GM23338 (cell line): ENCODE results near the gene MINPP1. TPM values are rescaled to one million over a fixed set of nuclear protein-coding genes. Genes with fewer than 3 reads are reported as not detected.
A peak's percentile ranks its signal among the peaks of the same experiment; 100 is the strongest.

Source experiments
- ATAC-seq: fragments of 200-7000 bp; cut with Tn5 transposase; 3 replicates; pipeline ENCODE4 v1.9.1; 2020
- DNase-seq: peaks from one replicate; pipeline ENCODE4 v3.0.0-alpha.2; 2015; ENCODE audit warnings: low spot score
- H2AFZ ChIP-seq: fragments of 200-600 bp; sonication (generic); 2 replicates; pipeline ENCODE4 v1.8.0; 2016; ENCODE audit warnings: antibody characterized with exemption, mild to moderate bottlenecking, moderate library complexity
- H3F3A ChIP-seq: fragments of 200-600 bp; sonication (generic); replicated peaks from 2 replicates; pipeline ENCODE4 v1.8.0; 2017; ENCODE audit warnings: antibody characterized with exemption, mixed run types, low read depth
- H3K27ac ChIP-seq: fragments of 200-600 bp; sonication (generic); 2 replicates; pipeline ENCODE4 v1.6.1; 2016; ENCODE audit warnings: low read depth
- H3K27me3 ChIP-seq: fragments of 200-600 bp; sonication (generic); 2 replicates; pipeline ENCODE4 v1.8.0; 2016; ENCODE audit warnings: mild to moderate bottlenecking, mixed run types, moderate library complexity; ENCODE audit not compliant: insufficient read depth
- H3K36me3 ChIP-seq: fragments of 200-600 bp; sonication (generic); 2 replicates; pipeline ENCODE4 v1.8.0; 2016; ENCODE audit warnings: mild to moderate bottlenecking; ENCODE audit not compliant: insufficient read depth
- H3K4me1 ChIP-seq: fragments of 200-600 bp; sonication (generic); 2 replicates; pipeline ENCODE4 v1.8.0; 2016; ENCODE audit warnings: mild to moderate bottlenecking, moderate library complexity; ENCODE audit not compliant: insufficient read depth
- H3K4me2 ChIP-seq: fragments of 200-600 bp; sonication (generic); 2 replicates; pipeline ENCODE4 v1.7.1; 2017; ENCODE audit warnings: mixed run types
- H3K4me3 ChIP-seq: fragments of 200-600 bp; sonication (generic); 2 replicates; pipeline ENCODE4 v1.6.1; 2016; ENCODE audit warnings: mixed run types
- H3K79me2 ChIP-seq: fragments of 200-600 bp; sonication (generic); replicated peaks from 2 replicates; pipeline ENCODE4 v1.8.0; 2017; ENCODE audit warnings: mild to moderate bottlenecking; ENCODE audit not compliant: insufficient read depth
- H3K9me2 ChIP-seq: fragments of 200-600 bp; sonication (generic); 2 replicates; pipeline ENCODE4 v1.8.0; 2017; ENCODE audit not compliant: insufficient read depth
- H4K20me1 ChIP-seq: fragments of 200-600 bp; sonication (generic); replicated peaks from 2 replicates; pipeline ENCODE4 v1.8.0; 2017; ENCODE audit warnings: mild to moderate bottlenecking; ENCODE audit not compliant: insufficient read depth
- H3K27ac Mint-ChIP-seq: 2 replicates; pipeline ENCODE4 v1.8.0; 2020; ENCODE audit warnings: inconsistent platforms, mild to moderate bottlenecking, moderate library complexity, mixed read lengths
- H3K27me3 Mint-ChIP-seq: 3 replicates; pipeline ENCODE4 v1.8.0; 2022; ENCODE audit warnings: low read depth, mild to moderate bottlenecking, moderate library complexity, mixed read lengths, inconsistent platforms; ENCODE audit not compliant: insufficient read depth, poor library complexity
- H3K36me3 Mint-ChIP-seq: 3 replicates; pipeline ENCODE4 v1.8.0; 2021; ENCODE audit warnings: low read depth, mild to moderate bottlenecking, inconsistent platforms, moderate library complexity, mixed read lengths
- H3K4me1 Mint-ChIP-seq: 3 replicates; pipeline ENCODE4 v1.8.0; 2020; ENCODE audit warnings: mild to moderate bottlenecking, inconsistent platforms, mixed read lengths
- H3K4me3 Mint-ChIP-seq: 3 replicates; pipeline ENCODE4 v1.8.0; 2021; ENCODE audit warnings: moderate library complexity, mild to moderate bottlenecking, inconsistent platforms, mixed read lengths
- H3K9me3 Mint-ChIP-seq: 3 replicates; pipeline ENCODE4 v1.8.0; 2020; ENCODE audit warnings: moderate library complexity, mild to moderate bottlenecking, inconsistent platforms, mixed read lengths
- CREB1 ChIP-seq: fragments of 250-450 bp; sonication (Bioruptor Pico); IDR thresholded peaks from 2 replicates; pipeline ENCODE4 v1.5.0; 2020; ENCODE audit warnings: low read depth, mild to moderate bottlenecking, moderate library complexity
- CTCF ChIP-seq, 2 experiments: fragments of 200-600 bp in 1 of 2; sonication (generic) in 1 of 2; conservative IDR thresholded peaks; 2 replicates each; pipeline versions ENCODE4 v1.5.1 to v1.6.1; 2016 to 2017; ENCODE audit warnings: antibody characterized with exemption in 2 of 2, low read depth in 2 of 2, mild to moderate bottlenecking in 2 of 2, moderate library complexity in 1 of 2
- REST ChIP-seq: IDR thresholded peaks from one replicate; pipeline ENCODE4 v1.6.1; 2018; ENCODE audit warnings: antibody characterized with exemption; ENCODE audit not compliant: unreplicated experiment
- ZNF114 ChIP-seq: fragments of 250-450 bp; sonication (Bioruptor Pico); IDR thresholded peaks from 2 replicates; pipeline ENCODE4 v1.5.0; 2020; ENCODE audit warnings: mild to moderate bottlenecking, moderate library complexity
- ZNF462 ChIP-seq: fragments of 250-450 bp; sonication (Bioruptor Pico); IDR thresholded peaks from 2 replicates; pipeline ENCODE4 v1.5.0; 2020; ENCODE audit warnings: mild to moderate bottlenecking, moderate library complexity
- polyA plus RNA-seq: library from polyadenylated mRNA; unstranded; fragments of >200 nt; fragmentation: Nextera tagmentation; extraction: Ambion mirVana; gene quantifications from 2 replicates; pipeline ENCODE4 v1.2.1, GENCODE V29; 2016
- total RNA-seq: library from RNA; depleted of rRNA; stranded (reverse); fragments of >200 nt; shearing (Covaris generic); gene quantifications from 2 replicates; pipeline ENCODE4 v1.2.3, GENCODE V29; 2014

Gene MINPP1
- total and polyA plus RNA-seq, 2 experiments from 2014 or later = 27.0 to 39.3 TPM

GRCh38 chr10:87505366-87506111 lies 846 bp downstream of the MINPP1 start:
- Mint-ChIP-seq H3K27me3 (peaks cover 3% of the 10 kb centered on the region), H3K4me1 (peaks cover 16% of the 10 kb centered on the region), H3K4me3 (peak overlapping the region; percentile 85), H3K9me3 (no peaks in the 10 kb centered on the region), H3K36me3 (peaks cover 13% of the 10 kb centered on the region), H3K27ac (peak overlapping the region; percentile 57; the same call in 1 of the 2 replicates)
- DNase-seq (peak; percentile 82), ATAC-seq (peak; percentile 83)
- TF ChIP-seq ZNF462 (CRISPR knock-in tag) (no peak), CTCF (conservative IDR thresholded peaks at IDR 0.05; ENCODE audit: low read depth in 2 of 2) (peak; percentile 35 to 73), CREB1 (no peak), REST (no peak), ZNF114 (CRISPR knock-in tag) (no peak)
- H2AFZ ChIP-seq = peak overlapping the region; percentile 90; the same call in 1 of the 2 replicates
- H3K4me3 ChIP-seq = peak overlapping the region; percentile 83
- H3K27ac ChIP-seq = no peak overlapping the region
- H3K4me1 ChIP-seq = peaks cover 12% of the 10 kb centered on the region
- no peaks in the 10 kb centered on the region for H3K9me2 ChIP-seq
- peaks cover 32% of the 10 kb centered on the region for H3K79me2 ChIP-seq
- no peaks in the 10 kb centered on the region for H3K27me3 ChIP-seq
- 0 out of 2 replicates have a peak, but pooled peaks cover 6% of the 10 kb centered on the region for H3F3A ChIP-seq
- peak overlapping the region; percentile 76 for H3K4me2 ChIP-seq
- H3K36me3 ChIP-seq = no peaks in the 10 kb centered on the region; the same call in 1 of the 2 replicates
- no peaks in the 10 kb centered on the region for H4K20me1 ChIP-seq
